Keratinocyte (primary cell): ENCODE measurements around the gene GNG13. TPM values are rescaled to one million over a fixed set of nuclear protein-coding genes. Genes with fewer than 3 reads are reported as not detected.
"Not testable (repeated sequence)": the region's sequence is repeated elsewhere in the genome, so short reads cannot be mapped to it uniquely, and the experiment has no call there.

Experiments
- DNase-seq: peaks from one replicate; pipeline ENCODE4 v3.0.0-alpha.2; 2011; ENCODE audit warnings: low read depth, missing footprints, low spot score
- FAIRE-seq: peaks from 2 replicates; lab custom pipeline; 2011; peaks lifted over from hg19 to GRCh38; lab: Jason Lieb, UNC
- H2AFZ ChIP-seq: 2 replicates; pipeline ENCODE4 v1.6.0; 2012; ENCODE audit warnings: low read length, control low read depth, inconsistent platforms; ENCODE audit not compliant: control insufficient read depth
- H3K27ac ChIP-seq: 2 replicates; pipeline ENCODE4 v1.5.1; 2011; ENCODE audit warnings: low read length; ENCODE audit not compliant: control insufficient read depth, insufficient read depth
- H3K27me3 ChIP-seq: 3 replicates; pipeline ENCODE4 v1.6.0; 2011; ENCODE audit warnings: low read length; ENCODE audit not compliant: control insufficient read depth, insufficient read depth; ENCODE audit errors: extremely low read depth
- H3K36me3 ChIP-seq, 2 experiments: 2 replicates in 1 of 2; 3 replicates in 1 of 2; pipeline ENCODE4 v1.5.1; 2011; ENCODE audit warnings: low read length in 2 of 2, mild to moderate bottlenecking in 1 of 2; ENCODE audit not compliant: control insufficient read depth in 2 of 2, insufficient read depth in 2 of 2; ENCODE audit errors: extremely low read depth in 1 of 2
- H3K4me1 ChIP-seq: 3 replicates; pipeline ENCODE4 v1.5.1; 2011; ENCODE audit warnings: low read length; ENCODE audit not compliant: control insufficient read depth, insufficient read depth; ENCODE audit errors: extremely low read depth
- H3K4me2 ChIP-seq: 3 replicates; pipeline ENCODE4 v1.6.0; 2011; ENCODE audit warnings: low read depth, low read length; ENCODE audit not compliant: control insufficient read depth, insufficient read depth; ENCODE audit errors: extremely low read depth
- H3K4me3 ChIP-seq, 3 experiments: fragments of 200-600 bp in 1 of 3; sonication (generic) in 1 of 3; 2 replicates in 2 of 3; 3 replicates in 1 of 3; pipeline ENCODE4 v1.5.1; 2011 to 2016; ENCODE audit warnings: low read length in 3 of 3, mild to moderate bottlenecking in 3 of 3, control low read depth in 2 of 3, inconsistent platforms in 1 of 3, low read depth in 1 of 3, mixed read lengths in 1 of 3, mixed run types in 1 of 3, moderate library complexity in 1 of 3; ENCODE audit not compliant: control insufficient read depth in 2 of 3, insufficient read depth in 2 of 3; ENCODE audit errors: extremely low read depth in 1 of 3
- H3K79me2 ChIP-seq: 2 replicates; pipeline ENCODE4 v1.6.0; 2012; ENCODE audit warnings: low read length; ENCODE audit not compliant: control insufficient read depth, insufficient read depth
- H3K9ac ChIP-seq: 3 replicates; pipeline ENCODE4 v1.6.0; 2011; ENCODE audit warnings: low read length; ENCODE audit not compliant: control insufficient read depth, insufficient read depth; ENCODE audit errors: extremely low read depth
- H3K9me1 ChIP-seq: 3 replicates; pipeline ENCODE4 v1.6.0; 2011; ENCODE audit warnings: low read length; ENCODE audit not compliant: control insufficient read depth, insufficient read depth; ENCODE audit errors: extremely low read depth
- H3K9me3 ChIP-seq: 2 replicates; pipeline ENCODE4 v1.5.1; 2012; ENCODE audit warnings: low read depth, low read length; ENCODE audit not compliant: control insufficient read depth
- H4K20me1 ChIP-seq: 3 replicates; pipeline ENCODE4 v1.6.0; 2011; ENCODE audit warnings: low read length; ENCODE audit not compliant: control insufficient read depth, insufficient read depth; ENCODE audit errors: extremely low read depth
- CTCF ChIP-seq, 3 experiments: IDR thresholded peaks in 1 of 3; conservative IDR thresholded peaks in 1 of 3; optimal IDR thresholded peaks in 1 of 3; 2 replicates in 2 of 3; 3 replicates in 1 of 3; pipeline versions ENCODE3 to v1.5.1; 2011; ENCODE audit warnings: low read length in 3 of 3, mild to moderate bottlenecking in 3 of 3, moderate library complexity in 2 of 3, control low read depth in 1 of 3, inconsistent platforms in 1 of 3; ENCODE audit not compliant: insufficient read depth in 2 of 3; ENCODE audit errors: extremely low read depth in 1 of 3
- EZH2 ChIP-seq: IDR thresholded peaks from one replicate; pipeline ENCODE4 v1.6.1; 2012; ENCODE audit warnings: inconsistent platforms, mild to moderate bottlenecking, low read length, moderate library complexity
- dilution Hi-C: fragments of 300-500 bp; cut with MboI; formaldehyde crosslinking; loops from one replicate; pipeline ENCODE4 v1.7.0; 2020; ENCODE audit warnings: low sequenced_read_pairs; ENCODE audit not compliant: extremely low pct_ligation_motif_present
- polyA plus RNA-seq, 5 experiments: library from polyadenylated mRNA; depleted of rRNA in 3 of 5; stranded (reverse) in 3 of 5; stranded (forward) in 1 of 5; unstranded in 1 of 5; fragments of >200 nt; gene quantifications; 1 replicate in 1 of 5; 2 replicates in 3 of 5; 3 replicates in 1 of 5; pipeline versions ENCODE4 v1.2.1 to v1.2.3, GENCODE V29; 2011 to 2012; ENCODE audit warnings: missing spikeins in 2 of 5, low read depth in 1 of 5, low replicate concordance in 1 of 5

GNG13 gene
- polyA plus RNA-seq, 1 donor (not counting 4 experiments of a cell fraction or from before 2014, with no cell fraction given): not detected

- Histone ChIP-seq H3K9me1 (no peaks in the 10 kb centered on the region), H3K9ac (no peak overlapping the region), H3K27ac (no peak overlapping the region), H3K36me3 (no peaks in the 10 kb centered on the region), H3K4me2 (no peak overlapping the region), H3K9me3 (no peaks in the 10 kb centered on the region), H3K4me3 (no peak overlapping the region), H4K20me1 (no peaks in the 10 kb centered on the region), H2AFZ (no peak overlapping the region), H3K4me1 (no peaks in the 10 kb centered on the region), H3K79me2 (no peaks in the 10 kb centered on the region), H3K27me3 (no peaks in the 10 kb centered on the region)
- DNase-seq: no peak
- TF ChIP-seq EZH2 (no peak), CTCF (optimal IDR thresholded peaks at IDR 0.05 in 1 of 3, IDR thresholded peaks at IDR 0.05 in 1 of 3, conservative IDR thresholded peaks at IDR 0.05 in 1 of 3; ENCODE audit: extremely low read depth in 1 of 3, insufficient read depth in 2 of 3, low read length in 3 of 3) (no peak)
- FAIRE-seq: no peak
- dilution Hi-C loops: no loop called here
These were observed 38.2 kb upstream of the GNG13 start for GRCh38 chr16:838741-839140.

GRCh38 chr16:836822-837221 is 36.3 kb upstream of the GNG13 start:
- H3K4me3 ChIP-seq, FAIRE-seq, H4K20me1 ChIP-seq, H3K36me3 ChIP-seq, H2AFZ ChIP-seq, H3K4me1 ChIP-seq, H3K9me1 ChIP-seq, dilution Hi-C loops, H3K9me3 ChIP-seq, H3K27ac ChIP-seq, H3K9ac ChIP-seq, H3K79me2 ChIP-seq, H3K4me2 ChIP-seq, DNase-seq, H3K27me3 ChIP-seq: not testable (repeated sequence)

GRCh38 chr16:836221-836620 is 35.7 kb upstream of the GNG13 start:
- H3K79me2 ChIP-seq: no peaks in the 10 kb centered on the region
- no peaks in the 10 kb centered on the region for H3K4me1 ChIP-seq
- no peak overlapping the region for H3K9ac ChIP-seq
- H3K27ac ChIP-seq: no peak overlapping the region
- no peaks in the 10 kb centered on the region for H4K20me1 ChIP-seq
- TF ChIP-seq CTCF (optimal IDR thresholded peaks at IDR 0.05 in 1 of 3, IDR thresholded peaks at IDR 0.05 in 1 of 3, conservative IDR thresholded peaks at IDR 0.05 in 1 of 3; ENCODE audit: extremely low read depth in 1 of 3, insufficient read depth in 2 of 3, low read length in 3 of 3) (no peak), EZH2 (no peak)
- H3K27me3 ChIP-seq: no peaks in the 10 kb centered on the region
- no peaks in the 10 kb centered on the region for H3K36me3 ChIP-seq
- H3K9me1 ChIP-seq: no peaks in the 10 kb centered on the region
- no peak overlapping the region for H2AFZ ChIP-seq
- H3K4me2 ChIP-seq: no peak overlapping the region
- no peak for FAIRE-seq
- H3K4me3 ChIP-seq: no peak overlapping the region
- no peaks in the 10 kb centered on the region for H3K9me3 ChIP-seq
- dilution Hi-C loops: no loop called here
- DNase-seq: no peak
